ENCODE data around the gene PHF19.

PHF19 gene

GRCh38 chr9:120894321-120895148 lies 17.5 kb upstream of the PHF19 start:
- H3K4me3 ChIP-seq (ENCODE audit: low read length), result no peak overlapping the region
- no peak for DNase-seq (ENCODE audit: low read depth, low spot score)

- no peak for DNase-seq (ENCODE audit: low read depth, low spot score)
- H3K4me3 ChIP-seq (ENCODE audit: low read length), result no peak overlapping the region
Measured at GRCh38 chr9:120893611-120894307, 16.8 kb upstream of the PHF19 start.

- no peak overlapping the region; the same call in none of the 2 replicates for H3K4me3 ChIP-seq (ENCODE audit: low read length)
- DNase-seq (ENCODE audit: low read depth, low spot score), result peak; percentile 98
Measured at GRCh38 chr9:120892748-120893610, 16.0 kb upstream of the PHF19 start.

GRCh38 chr9:120891884-120892747 lies 15.1 kb upstream of the PHF19 start:
- no peak for DNase-seq (ENCODE audit: low read depth, low spot score)
- peak overlapping the region; percentile 45 for H3K4me3 ChIP-seq (ENCODE audit: low read length)

DNA sequence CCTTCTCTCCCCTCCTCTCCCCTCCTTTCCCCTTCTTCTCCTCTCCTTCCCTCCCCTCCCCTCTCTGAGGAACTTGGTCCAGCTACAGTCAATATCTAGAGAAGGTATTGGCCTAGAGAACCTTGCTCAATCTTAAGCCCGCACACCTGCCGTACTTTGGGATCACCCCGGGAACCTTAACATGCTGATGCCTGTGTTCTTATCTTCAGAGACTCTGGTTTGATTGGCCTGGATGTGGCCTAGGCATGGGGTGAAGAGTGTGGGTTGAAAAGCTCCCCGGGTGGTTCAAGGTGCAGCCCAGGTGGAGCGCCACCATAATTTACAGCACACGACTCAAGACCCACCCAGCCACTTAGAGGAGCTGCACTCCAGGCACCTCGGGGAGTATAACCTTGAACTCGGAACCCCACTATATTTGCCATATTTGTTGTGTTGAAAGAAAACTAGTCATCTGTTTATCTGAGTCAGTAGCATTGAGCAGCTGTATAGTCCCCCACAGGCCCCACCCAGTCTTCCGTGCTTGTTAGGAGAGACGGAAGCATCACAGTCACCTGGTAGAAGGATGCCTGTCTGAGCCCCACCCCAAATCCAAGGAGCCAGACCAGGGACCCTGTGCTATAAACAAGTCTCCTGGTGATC lies 14.4 kb upstream of the PHF19 start:
- no peak for DNase-seq (ENCODE audit: low read depth, low spot score)
- H3K4me3 ChIP-seq (ENCODE audit: low read length), result peak overlapping the region; percentile 45

GRCh38 chr9:120890320-120891244 lies 13.6 kb upstream of the PHF19 start:
- peak; percentile 91 for DNase-seq (ENCODE audit: low read depth, low spot score)
- peak overlapping the region; percentile 45 for H3K4me3 ChIP-seq (ENCODE audit: low read length)

DNA sequence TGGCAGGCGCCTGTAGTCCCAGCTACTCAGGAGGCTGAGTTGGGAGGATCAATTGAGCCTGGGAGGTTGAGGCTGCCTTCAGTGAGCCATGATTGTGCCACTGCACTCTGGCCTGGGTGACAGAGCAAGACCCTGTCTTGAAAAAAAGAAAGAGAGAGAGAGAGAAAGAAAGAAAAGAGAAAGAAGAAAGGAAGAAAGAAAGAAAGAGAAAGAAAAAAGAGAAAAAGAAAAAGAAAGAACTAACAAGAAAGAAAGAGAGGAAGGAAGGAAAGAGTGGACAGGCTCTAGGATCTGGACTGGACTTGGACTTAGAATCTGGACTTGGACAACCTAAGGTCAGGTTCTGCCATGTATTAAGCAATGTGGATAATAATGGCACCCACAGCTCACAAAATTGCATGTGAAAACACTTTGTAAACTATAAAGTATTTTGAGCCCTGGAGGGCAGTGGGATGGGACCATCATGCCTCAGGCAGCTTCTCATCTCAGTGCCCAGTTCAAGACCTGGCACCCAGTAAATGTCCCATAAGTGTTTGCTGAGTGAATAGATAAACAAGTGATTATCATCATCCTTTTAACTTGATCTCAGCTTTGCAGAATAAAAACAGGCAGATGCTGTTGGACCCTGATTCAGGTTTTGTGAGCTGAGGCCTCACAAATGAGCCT lies 12.8 kb upstream of the PHF19 start:
- H3K4me3 ChIP-seq (ENCODE audit: low read length), result no peak overlapping the region; the same call in 1 of the 2 replicates
- DNase-seq (ENCODE audit: low read depth, low spot score), result no peak

GRCh38 chr9:120888626-120889025 lies 11.6 kb upstream of the PHF19 start:
- no peak for DNase-seq (ENCODE audit: low read depth, low spot score)
- H3K4me3 ChIP-seq (ENCODE audit: low read length), result no peak overlapping the region

DNA sequence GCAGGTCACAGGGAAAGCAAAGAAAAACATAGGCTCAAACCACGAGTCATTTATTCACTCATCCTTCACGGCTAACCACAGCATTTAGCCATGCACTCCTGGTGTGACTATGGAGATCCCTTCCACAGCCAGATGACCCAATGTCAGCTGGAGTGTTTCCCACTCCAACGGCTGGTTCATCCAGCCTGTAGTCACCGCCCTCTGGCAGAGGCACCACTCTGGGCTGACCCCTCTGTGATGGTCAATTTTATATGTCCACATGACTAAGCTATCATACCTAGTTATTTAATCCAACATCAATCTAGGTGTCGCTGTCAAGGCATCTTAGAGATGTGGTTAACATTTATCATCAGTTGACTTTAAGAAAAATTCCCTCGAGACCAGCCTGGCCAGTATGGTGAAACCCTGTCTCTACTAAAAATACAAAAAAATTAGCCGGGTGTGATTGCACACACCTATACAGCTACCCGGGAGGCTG lies 9.5 kb upstream of the PHF19 start:
- no peak for DNase-seq (ENCODE audit: low read depth, low spot score)
- H3K4me3 ChIP-seq (ENCODE audit: low read length), result no peak overlapping the region

DNA sequence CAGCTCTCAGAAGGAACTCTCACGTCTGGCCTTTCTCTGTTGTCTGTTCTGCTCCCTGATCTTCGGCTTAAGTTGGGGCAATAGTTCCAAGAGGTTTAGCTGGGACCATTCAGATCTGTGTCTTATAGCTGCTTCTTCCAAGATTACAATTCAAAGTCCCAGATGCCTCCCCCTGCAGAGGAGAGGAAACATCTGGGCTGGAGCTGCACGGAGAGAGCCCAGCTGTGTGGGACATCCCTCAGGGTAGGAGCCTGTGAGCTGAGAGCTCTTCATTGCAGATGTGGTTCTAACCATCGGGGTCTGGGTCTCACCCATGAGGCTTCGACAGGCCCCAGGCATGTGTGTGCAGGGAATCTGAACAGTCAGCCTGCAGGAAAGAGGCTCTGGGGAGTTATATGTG lies 9.0 kb upstream of the PHF19 start:
- no peak for DNase-seq (ENCODE audit: low read depth, low spot score)
- H3K4me3 ChIP-seq (ENCODE audit: low read length), result no peak overlapping the region

- no peak for DNase-seq (ENCODE audit: low read depth, low spot score)
- H3K4me3 ChIP-seq (ENCODE audit: low read length), result no peak overlapping the region
Measured at GRCh38 chr9:120885457-120885856, 8.5 kb upstream of the PHF19 start.

DNA sequence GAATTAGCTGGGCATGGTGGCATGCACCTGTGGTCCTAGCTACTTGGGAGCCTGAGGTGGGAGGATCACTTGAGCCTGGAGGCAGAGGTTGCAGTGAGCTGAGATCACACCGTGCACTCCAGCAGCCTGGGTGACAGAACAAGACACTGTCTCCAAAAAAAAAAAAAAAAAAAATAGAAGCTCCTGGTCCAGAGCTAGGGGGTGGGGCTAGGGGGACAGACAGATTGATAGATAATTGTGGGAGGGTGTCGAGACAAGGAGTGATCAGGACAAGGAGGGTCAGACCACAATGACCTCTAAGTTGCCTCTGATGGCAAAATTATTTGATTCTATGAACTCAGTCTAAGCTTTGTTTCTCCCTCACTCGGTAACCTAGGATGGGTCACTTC lies 6.6 kb upstream of the PHF19 start:
- no peak for DNase-seq (ENCODE audit: low read depth, low spot score)
- H3K4me3 ChIP-seq (ENCODE audit: low read length), result no peak overlapping the region

GRCh38 chr9:120882935-120883607 lies 6.1 kb upstream of the PHF19 start:
- no peak for DNase-seq (ENCODE audit: low read depth, low spot score)

GRCh38 chr9:120879446-120879845 lies 2.5 kb upstream of the PHF19 start:
- no peak overlapping the region for H3K4me3 ChIP-seq (ENCODE audit: low read length)
- DNase-seq (ENCODE audit: low read depth, low spot score), result no peak

More at GRCh38 chr9:120882935-120883607, 6.1 kb upstream of the PHF19 start:
- H3K4me3 ChIP-seq (ENCODE audit: low read length), result no peak overlapping the region

DNA sequence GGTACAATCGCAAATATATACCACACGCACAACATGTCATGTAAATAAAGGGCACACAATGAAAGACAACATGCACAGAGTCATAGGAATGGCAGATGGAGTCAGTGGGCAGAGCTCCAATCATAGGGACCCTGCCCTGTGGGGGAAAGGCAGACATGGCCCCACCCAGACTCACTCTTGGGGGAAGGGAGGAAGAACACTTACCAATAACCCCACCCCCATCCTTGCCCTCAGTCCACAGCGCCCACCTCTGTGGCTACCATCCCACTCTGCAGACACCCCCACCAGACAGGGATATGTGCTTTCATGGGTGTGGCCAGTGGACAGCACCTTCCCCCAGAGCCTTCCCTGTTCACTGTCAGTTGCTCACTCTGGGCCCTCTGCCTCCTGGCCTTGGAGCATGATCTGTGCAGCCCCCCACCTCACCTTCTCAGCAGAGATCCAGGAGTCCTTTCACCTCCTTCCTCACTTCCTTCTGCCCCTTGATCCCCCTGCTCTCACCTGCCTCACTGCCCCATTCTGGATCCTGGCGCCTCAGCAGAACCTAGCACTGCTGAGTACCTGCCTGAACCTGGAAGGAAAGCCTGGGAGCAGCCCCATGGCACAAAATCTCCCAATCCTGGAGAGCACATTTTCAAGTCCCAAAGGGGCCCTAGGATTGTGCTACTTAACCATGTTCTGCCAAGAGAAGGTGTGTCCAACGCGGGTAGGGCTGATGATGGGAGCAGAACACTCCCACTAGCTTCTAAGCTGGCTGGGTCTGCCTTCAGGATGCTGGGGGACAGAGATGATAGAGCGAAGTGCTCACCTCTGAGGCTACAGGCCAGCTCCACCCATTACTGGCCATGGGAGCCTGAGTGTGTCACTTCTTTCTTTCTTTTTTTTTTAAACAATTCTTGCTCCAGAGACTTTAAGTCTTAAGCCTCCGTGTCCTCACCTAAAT lies 1.5 kb upstream of the PHF19 start:
- peak overlapping the region; percentile 99 for H3K4me3 ChIP-seq (ENCODE audit: low read length)
- DNase-seq (ENCODE audit: low read depth, low spot score), result no peak

Measured in Jurkat, Clone E6-1 (cell line).